Stomach (tissue), 4 donors: ENCODE data around the gene POGZ.

Experiments
- CTCF ChIP-seq, 7 experiments: fragments of 450-650 bp in 4 of 7; fragments of 200-600 bp in 3 of 7; sonication (generic) in 3 of 7; IDR thresholded peaks; one replicate each; pipeline ENCODE4 v1.5.1; 2016 to 2019; ENCODE audit warnings: antibody characterized with exemption in 7 of 7, control low read depth in 2 of 7, mild to moderate bottlenecking in 1 of 7
- EP300 ChIP-seq: sonication (generic); formaldehyde crosslinking; IDR thresholded peaks from one replicate; pipeline ENCODE4 v1.6.1; 2017; ENCODE audit warnings: antibody characterized with exemption
- POLR2A ChIP-seq, 4 donors: fragments of 450-650 bp; IDR thresholded peaks; one replicate each; pipeline ENCODE4 v1.6.1; 2016; ENCODE audit warnings: antibody characterized with exemption in 4 of 4, control low read depth in 2 of 4, mild to moderate bottlenecking in 1 of 4, moderate library complexity in 1 of 4
- POLR2AphosphoS5 ChIP-seq, 3 donors: sonication (generic); formaldehyde crosslinking; IDR thresholded peaks; one replicate each; pipeline ENCODE4 v1.6.1; 2016; ENCODE audit warnings: antibody characterized with exemption in 3 of 3

- no peak for TF ChIP-seq CTCF (IDR thresholded peaks at IDR 0.05)
- TF ChIP-seq POLR2A (IDR thresholded peaks at IDR 0.05), result no peak
- TF ChIP-seq POLR2AphosphoS5 (IDR thresholded peaks at IDR 0.05), result no peak
- no peak for TF ChIP-seq EP300
Observed at GRCh38 chr1:151465026-151465425, 5.7 kb upstream of the POGZ start.
